Ramos (cell line): ENCODE measurements around the gene MITF.

Experiments
- in situ Hi-C: fragments of 300-500 bp; cut with MboI; formaldehyde crosslinking; loops from one replicate; pipeline ENCODE4 v1.14.3; 2022; ENCODE audit warnings: low sequenced_read_pairs; ENCODE audit not compliant: unreplicated experiment

The MITF gene

GRCh38 chr3:69866988-69867720 lies 127.9 kb downstream of the MITF start:
- in situ Hi-C loops: no loop called here

- in situ Hi-C loops: no loop called here
These were observed 128.8 kb downstream of the MITF start for GRCh38 chr3:69867941-69868505.

GRCh38 chr3:69868841-69869420 lies 129.7 kb downstream of the MITF start:
- in situ Hi-C loops: no loop called here

GRCh38 chr3:69869643-69870042 lies 130.4 kb downstream of the MITF start:
- in situ Hi-C loops: no loop called here

GRCh38 chr3:69871251-69871650 lies 132.0 kb downstream of the MITF start:
- in situ Hi-C loops: no loop called here

GRCh38 chr3:69871868-69872267 lies 132.6 kb downstream of the MITF start:
- in situ Hi-C loops: no loop called here

GRCh38 chr3:69872783-69873378 lies 133.6 kb downstream of the MITF start:
- in situ Hi-C loops: no loop called here

GRCh38 chr3:69876073-69876472 lies 136.8 kb downstream of the MITF start:
- in situ Hi-C loops: no loop called here

GRCh38 chr3:69878254-69878653 lies 139.0 kb downstream of the MITF start:
- in situ Hi-C loops: no loop called here

- in situ Hi-C loops: no loop called here
These were observed 139.8 kb downstream of the MITF start for GRCh38 chr3:69879051-69879450.

GRCh38 chr3:69880069-69880640 lies 140.9 kb downstream of the MITF start:
- in situ Hi-C loops: no loop called here

GRCh38 chr3:69881051-69881450 lies 141.8 kb downstream of the MITF start:
- in situ Hi-C loops: no loop called here

- in situ Hi-C loops: no loop called here
These were observed 142.6 kb downstream of the MITF start for GRCh38 chr3:69881756-69882428.

GRCh38 chr3:69882560-69882959 lies 143.3 kb downstream of the MITF start:
- in situ Hi-C loops: no loop called here

GRCh38 chr3:69888040-69888942 lies 149.0 kb downstream of the MITF start:
- in situ Hi-C loops: no loop called here

GRCh38 chr3:69888943-69889315 lies 149.7 kb downstream of the MITF start:
- in situ Hi-C loops: no loop called here

- in situ Hi-C loops: no loop called here
These were observed 150.8 kb downstream of the MITF start for GRCh38 chr3:69890084-69890483.

- in situ Hi-C loops: no loop called here
These were observed 151.4 kb downstream of the MITF start for GRCh38 chr3:69890691-69891090.

- in situ Hi-C loops: no loop called here
These were observed 153.4 kb downstream of the MITF start for GRCh38 chr3:69892706-69893105.

- in situ Hi-C loops: no loop called here
These were observed 154.0 kb downstream of the MITF start for GRCh38 chr3:69893274-69893673.
